IPS-20b (cell line): Measurements from ENCODE around the gene SULT1A1.
"Not testable (repeated sequence)": the region's sequence is repeated elsewhere in the genome, so short reads cannot be mapped to it uniquely, and the experiment has no call there.

Experiments
- H3K27ac ChIP-seq: one replicate; pipeline ENCODE4 v1.5.1; 2013; ENCODE audit warnings: low read length
- H3K27me3 ChIP-seq: 2 replicates; pipeline ENCODE4 v1.6.1; 2013; ENCODE audit warnings: mild to moderate bottlenecking, low read length, inconsistent platforms; ENCODE audit not compliant: insufficient read depth
- H3K36me3 ChIP-seq: 2 replicates; pipeline ENCODE4 v1.6.1; 2013; ENCODE audit warnings: low read depth, mild to moderate bottlenecking, inconsistent platforms, low read length, moderate library complexity; ENCODE audit not compliant: insufficient read depth
- H3K4me1 ChIP-seq: 2 replicates; pipeline ENCODE4 v1.6.1; 2013; ENCODE audit warnings: mild to moderate bottlenecking, control low read depth, inconsistent platforms, low read length, moderate library complexity; ENCODE audit not compliant: insufficient read depth
- H3K4me3 ChIP-seq: 2 replicates; pipeline ENCODE4 v1.5.1; 2013; ENCODE audit warnings: mild to moderate bottlenecking, low read length, inconsistent platforms
- H3K9ac ChIP-seq: 2 replicates; pipeline ENCODE4 v1.6.1; 2013; ENCODE audit warnings: low read depth, mild to moderate bottlenecking, inconsistent platforms, low read length, moderate library complexity
- H3K9me3 ChIP-seq: 2 replicates; pipeline ENCODE4 v1.6.1; 2013; ENCODE audit warnings: mild to moderate bottlenecking, low read depth, low read length, inconsistent platforms; ENCODE audit not compliant: insufficient read depth

SULT1A1 gene

GRCh38 chr16:28596115-28596630 lies 13.7 kb downstream of the SULT1A1 start:
- Histone ChIP-seq H3K27me3 (no peaks in the 10 kb centered on the region), H3K27ac (no peak overlapping the region), H3K9me3 (no peaks in the 10 kb centered on the region), H3K9ac (no peak overlapping the region), H3K36me3 (no peaks in the 10 kb centered on the region), H3K4me1 (peaks cover 7% of the 10 kb centered on the region; the same call in 1 of the 2 replicates), H3K4me3 (no peak overlapping the region)

- H3K9ac ChIP-seq, H3K9me3 ChIP-seq, H3K4me1 ChIP-seq, H3K4me3 ChIP-seq, H3K36me3 ChIP-seq, H3K27ac ChIP-seq, H3K27me3 ChIP-seq: not testable (repeated sequence)
Observed at GRCh38 chr16:28595451-28595850, 14.4 kb downstream of the SULT1A1 start.

GRCh38 chr16:28592979-28593553 lies 16.8 kb downstream of the SULT1A1 start:
- no peaks in the 10 kb centered on the region for H3K27me3 ChIP-seq
- peaks cover 6% of the 10 kb centered on the region; the same call in 1 of the 2 replicates for H3K4me1 ChIP-seq
- no peak overlapping the region for H3K4me3 ChIP-seq
- H3K27ac ChIP-seq: no peak overlapping the region
- H3K9me3 ChIP-seq: no peaks in the 10 kb centered on the region
- peaks cover 24% of the 10 kb centered on the region for H3K36me3 ChIP-seq
- H3K9ac ChIP-seq: no peak overlapping the region

GRCh38 chr16:28592511-28592910 lies 17.3 kb downstream of the SULT1A1 start:
- Histone ChIP-seq H3K36me3 (peaks cover 24% of the 10 kb centered on the region), H3K9ac (no peak overlapping the region), H3K4me3 (no peak overlapping the region), H3K27me3 (no peaks in the 10 kb centered on the region), H3K4me1 (peaks cover under 1% of the 10 kb centered on the region; the same call in 1 of the 2 replicates), H3K9me3 (no peaks in the 10 kb centered on the region), H3K27ac (no peak overlapping the region)

- Histone ChIP-seq H3K27ac (no peak overlapping the region), H3K36me3 (peaks cover 24% of the 10 kb centered on the region), H3K27me3 (no peaks in the 10 kb centered on the region), H3K4me3 (no peak overlapping the region), H3K9me3 (no peaks in the 10 kb centered on the region), H3K9ac (no peak overlapping the region), H3K4me1 (no peaks in the 10 kb centered on the region)
Observed at GRCh38 chr16:28591355-28591754, 18.5 kb downstream of the SULT1A1 start.

GRCh38 chr16:28590384-28591340 lies 19.2 kb downstream of the SULT1A1 start:
- no peak overlapping the region for H3K4me3 ChIP-seq
- no peaks in the 10 kb centered on the region for H3K27me3 ChIP-seq
- H3K9me3 ChIP-seq: no peaks in the 10 kb centered on the region
- peaks cover 28% of the 10 kb centered on the region for H3K36me3 ChIP-seq
- H3K27ac ChIP-seq: no peak overlapping the region
- no peak overlapping the region for H3K9ac ChIP-seq
- H3K4me1 ChIP-seq: no peaks in the 10 kb centered on the region

- no peak overlapping the region for H3K27ac ChIP-seq
- no peak overlapping the region for H3K9ac ChIP-seq
- H3K9me3 ChIP-seq: no peaks in the 10 kb centered on the region
- no peaks in the 10 kb centered on the region for H3K4me1 ChIP-seq
- no peaks in the 10 kb centered on the region for H3K27me3 ChIP-seq
- H3K36me3 ChIP-seq: peaks cover 32% of the 10 kb centered on the region
- no peak overlapping the region for H3K4me3 ChIP-seq
Observed at GRCh38 chr16:28589930-28590329, 19.9 kb downstream of the SULT1A1 start.

- Histone ChIP-seq H3K36me3 (peaks cover 32% of the 10 kb centered on the region), H3K9me3 (no peaks in the 10 kb centered on the region), H3K27me3 (no peaks in the 10 kb centered on the region), H3K4me3 (no peak overlapping the region), H3K27ac (no peak overlapping the region), H3K4me1 (no peaks in the 10 kb centered on the region), H3K9ac (no peak overlapping the region)
Observed at GRCh38 chr16:28589069-28589468, 20.8 kb downstream of the SULT1A1 start.

GRCh38 chr16:28587386-28587785 lies 22.5 kb downstream of the SULT1A1 start:
- H3K9ac ChIP-seq: no peak overlapping the region
- no peaks in the 10 kb centered on the region for H3K4me1 ChIP-seq
- H3K36me3 ChIP-seq: peaks cover 32% of the 10 kb centered on the region
- no peak overlapping the region for H3K27ac ChIP-seq
- H3K4me3 ChIP-seq: no peak overlapping the region
- H3K9me3 ChIP-seq: no peaks in the 10 kb centered on the region
- no peaks in the 10 kb centered on the region for H3K27me3 ChIP-seq

- Histone ChIP-seq H3K9ac (no peak overlapping the region), H3K4me1 (no peaks in the 10 kb centered on the region), H3K9me3 (no peaks in the 10 kb centered on the region), H3K4me3 (no peak overlapping the region), H3K36me3 (peaks cover 37% of the 10 kb centered on the region), H3K27me3 (no peaks in the 10 kb centered on the region), H3K27ac (no peak overlapping the region)
Observed at GRCh38 chr16:28586466-28586865, 23.4 kb downstream of the SULT1A1 start.

- H3K4me1 ChIP-seq: no peaks in the 10 kb centered on the region
Observed at GRCh38 chr16:28585674-28586073, 24.2 kb downstream of the SULT1A1 start.

More at GRCh38 chr16:28585674-28586073, 24.2 kb downstream of the SULT1A1 start:
- Histone ChIP-seq H3K27ac (no peak overlapping the region), H3K36me3 (peaks cover 33% of the 10 kb centered on the region), H3K4me3 (no peak overlapping the region), H3K27me3 (no peaks in the 10 kb centered on the region), H3K9me3 (no peaks in the 10 kb centered on the region), H3K9ac (no peak overlapping the region)
